ENCODE results near the gene PIRT. TPM values are rescaled to one million over a fixed set of nuclear protein-coding genes. Genes with fewer than 3 reads are reported as not detected.

The PIRT gene
- total and polyA plus RNA-seq, 5 experiments from 2014 or later, result not detected

GRCh38 chr17:10797476-10798328, 40.2 kb downstream of the PIRT start:
- Mint-ChIP-seq H3K4me1 (no peaks in the 10 kb centered on the region), H3K27ac (no peak overlapping the region), H3K27me3 (peaks cover 0 to 1% (median 0%) of the 10 kb centered on the region in 5 donors), H3K36me3 (no peaks in the 10 kb centered on the region), H3K4me3 (no peak overlapping the region), H3K9me3 (no peaks in the 10 kb centered on the region)
- POLR2A ChIA-PET, result no interaction called here
- ATAC-seq, result no peak
- DNase-seq, result no peak

GRCh38 chr17:10793816-10794215, 44.1 kb downstream of the PIRT start:
- ATAC-seq, result no peak
- H3K4me3 Mint-ChIP-seq, result no peak overlapping the region
- no peaks in the 10 kb centered on the region for H3K9me3 Mint-ChIP-seq
- DNase-seq, result no peak
- peak overlapping the region in 1 of 10 donors; percentile 28 for H3K27ac Mint-ChIP-seq
- peaks cover 0 to 8% (median 0%) of the 10 kb centered on the region in 5 donors for H3K27me3 Mint-ChIP-seq
- H3K4me1 Mint-ChIP-seq, result no peaks in the 10 kb centered on the region
- POLR2A ChIA-PET, result interaction anchor here (0.6 kb wide), 1 partner anchor 33 kb away, joined by 9 read pairs; no protein-coding TSS in a partner anchor
- no peaks in the 10 kb centered on the region for H3K36me3 Mint-ChIP-seq

- POLR2A ChIA-PET, result no interaction called here
- ATAC-seq, result no peak
- Mint-ChIP-seq H3K27ac (peak overlapping the region in 2 of 10 donors; percentile 40 to 81), H3K9me3 (no peaks in the 10 kb centered on the region), H3K4me3 (no peak overlapping the region), H3K4me1 (no peaks in the 10 kb centered on the region), H3K36me3 (no peaks in the 10 kb centered on the region), H3K27me3 (peaks cover 0 to 8% (median 0%) of the 10 kb centered on the region in 5 donors)
- DNase-seq, result no peak
Observed at GRCh38 chr17:10793256-10793655, 44.6 kb downstream of the PIRT start.

GRCh38 chr17:10792151-10792550, 45.7 kb downstream of the PIRT start:
- Mint-ChIP-seq H3K4me3 (no peak overlapping the region), H3K4me1 (no peaks in the 10 kb centered on the region), H3K9me3 (no peaks in the 10 kb centered on the region), H3K27me3 (peaks cover 0 to 11% (median 0%) of the 10 kb centered on the region in 5 donors), H3K27ac (peak overlapping the region in 2 of 10 donors; percentile 35 to 77), H3K36me3 (no peaks in the 10 kb centered on the region)
- peak; percentile 39 to 89 for ATAC-seq
- peak in 1 of 10 donors; percentile 27 for DNase-seq
- POLR2A ChIA-PET, result interaction anchor here (0.6 kb wide), 1 partner anchor 79 kb away, joined by 3 read pairs; no protein-coding TSS in a partner anchor

- H3K9me3 Mint-ChIP-seq, result no peaks in the 10 kb centered on the region
- POLR2A ChIA-PET, result interaction anchor here (0.6 to 0.7 kb wide), 2 partner anchors 29 to 98 kb away, joined by 3 to 4 read pairs; no protein-coding TSS in a partner anchor
- peak overlapping the region in 1 of 10 donors; percentile 48 for H3K27ac Mint-ChIP-seq
Observed at GRCh38 chr17:10790491-10791401, 47.1 kb downstream of the PIRT start.

GRCh38 chr17:10789694-10790271, 48.1 kb downstream of the PIRT start:
- H3K27me3 Mint-ChIP-seq, result peaks cover 0 to 11% (median under 1%) of the 10 kb centered on the region in 5 donors
- peaks cover 0 to 5% (median 0%) of the 10 kb centered on the region in 3 donors for H3K36me3 Mint-ChIP-seq
- ATAC-seq (no peak), DNase-seq (no peak)
- no peak overlapping the region for H3K4me3 Mint-ChIP-seq
- H3K9me3 Mint-ChIP-seq, result peaks cover 0 to 5% (median 0%) of the 10 kb centered on the region in 9 donors
- no peaks in the 10 kb centered on the region for H3K4me1 Mint-ChIP-seq
- POLR2A ChIA-PET, result no interaction called here
- H3K27ac Mint-ChIP-seq, result no peak overlapping the region

More at GRCh38 chr17:10790491-10791401, 47.1 kb downstream of the PIRT start:
- Mint-ChIP-seq H3K36me3 (peaks cover 0 to 2% (median 0%) of the 10 kb centered on the region in 3 donors), H3K27me3 (peaks cover 0 to 11% (median 0%) of the 10 kb centered on the region in 5 donors), H3K4me1 (no peaks in the 10 kb centered on the region), H3K4me3 (no peak overlapping the region)
- ATAC-seq, result no peak
- no peak for DNase-seq

- POLR2A ChIA-PET, result no interaction called here
- H3K4me1 Mint-ChIP-seq, result no peaks in the 10 kb centered on the region
- H3K4me3 Mint-ChIP-seq, result no peak overlapping the region
- peaks cover 2 to 28% (median 15%) of the 10 kb centered on the region in 9 donors for H3K9me3 Mint-ChIP-seq
- peaks cover 0 to 15% (median 4%) of the 10 kb centered on the region in 5 donors for H3K27me3 Mint-ChIP-seq
- no peak overlapping the region for H3K27ac Mint-ChIP-seq
- ATAC-seq (no peak), DNase-seq (no peak)
- H3K36me3 Mint-ChIP-seq, result peaks cover 3 to 19% (median 17%) of the 10 kb centered on the region in 3 donors
Observed at GRCh38 chr17:10787306-10788045, 50.4 kb downstream of the PIRT start.

GRCh38 chr17:10785295-10785694, 52.6 kb downstream of the PIRT start:
- no peak for ATAC-seq
- no peak for DNase-seq
- POLR2A ChIA-PET, result no interaction called here
- Mint-ChIP-seq H3K9me3 (peaks cover 2 to 34% (median 17%) of the 10 kb centered on the region in 9 donors), H3K4me1 (no peaks in the 10 kb centered on the region), H3K4me3 (no peak overlapping the region), H3K36me3 (peaks cover 5 to 19% (median 17%) of the 10 kb centered on the region in 3 donors), H3K27me3 (peaks cover 0 to 15% (median 4%) of the 10 kb centered on the region in 5 donors), H3K27ac (no peak overlapping the region)

- H3K4me1 Mint-ChIP-seq, result no peaks in the 10 kb centered on the region
- peaks cover 5 to 23% (median 22%) of the 10 kb centered on the region in 3 donors for H3K36me3 Mint-ChIP-seq
- DNase-seq, result no peak
- POLR2A ChIA-PET, result no interaction called here
- H3K4me3 Mint-ChIP-seq, result no peak overlapping the region
- ATAC-seq, result no peak
- H3K27me3 Mint-ChIP-seq, result peaks cover 0 to 6% (median 4%) of the 10 kb centered on the region in 5 donors
- H3K9me3 Mint-ChIP-seq, result peaks cover 2 to 26% (median 15%) of the 10 kb centered on the region in 9 donors
- H3K27ac Mint-ChIP-seq, result no peak overlapping the region
Observed at GRCh38 chr17:10779609-10780008, 58.3 kb downstream of the PIRT start.

- H3K9me3 Mint-ChIP-seq, result peaks cover 2 to 13% (median 7%) of the 10 kb centered on the region in 9 donors
- peaks cover 0 to 6% (median 0%) of the 10 kb centered on the region in 5 donors for H3K27me3 Mint-ChIP-seq
- H3K27ac Mint-ChIP-seq, result no peak overlapping the region
- H3K36me3 Mint-ChIP-seq, result peaks cover 4 to 12% (median 12%) of the 10 kb centered on the region in 3 donors
- no peak for DNase-seq
- POLR2A ChIA-PET, result no interaction called here
- ATAC-seq, result no peak
- H3K4me3 Mint-ChIP-seq, result no peak overlapping the region
- H3K4me1 Mint-ChIP-seq, result peaks cover 0 to under 1% (median 0%) of the 10 kb centered on the region in 4 donors
Observed at GRCh38 chr17:10777890-10778289, 60.0 kb downstream of the PIRT start.

- no peak overlapping the region for H3K27ac Mint-ChIP-seq
- peaks cover 0 to 3% (median 0%) of the 10 kb centered on the region in 5 donors for H3K27me3 Mint-ChIP-seq
- no peak for DNase-seq
- no peak overlapping the region for H3K4me3 Mint-ChIP-seq
- peaks cover 2 to 11% (median 9%) of the 10 kb centered on the region in 3 donors for H3K36me3 Mint-ChIP-seq
- peaks cover 0 to 9% (median 4%) of the 10 kb centered on the region in 9 donors for H3K9me3 Mint-ChIP-seq
- POLR2A ChIA-PET, result no interaction called here
- H3K4me1 Mint-ChIP-seq, result peaks cover 0 to 2% (median 0%) of the 10 kb centered on the region in 4 donors
- no peak for ATAC-seq
Observed at GRCh38 chr17:10777131-10777807, 60.6 kb downstream of the PIRT start.

All from naive thymus-derived CD8-positive, alpha-beta T cell (primary cell).